ENCODE measurements around the gene RAPGEF4.

GRCh38 chr2:173049831-173050230 is 314.2 kb downstream of the RAPGEF4 start:
- no peak for TF ChIP-seq BRCA1 (IDR thresholded peaks at IDR 0.05; ENCODE audit: low read depth, low read length)
- TF ChIP-seq YY1 (IDR thresholded peaks at IDR 0.05; ENCODE audit: low read depth, low read length) = no peak
- TF ChIP-seq CHD2 (IDR thresholded peaks at IDR 0.05; ENCODE audit: low read length) = no peak
- TF ChIP-seq HDAC6 (IDR thresholded peaks at IDR 0.05; ENCODE audit: low read depth, low read length) = no peak
- TF ChIP-seq JUN (IDR thresholded peaks at IDR 0.05; ENCODE audit: low read depth, low read length) = no peak
- TF ChIP-seq EZH2 (IDR thresholded peaks at IDR 0.05; ENCODE audit: low read depth, low read length, severe bottlenecking) = no peak
- no peak for TF ChIP-seq CTCF (IDR thresholded peaks at IDR 0.05; ENCODE audit: control extremely low read depth in 1 of 3, insufficient read depth in 1 of 3, low read depth in 1 of 3, low read length in 3 of 3)
- no peak for TF ChIP-seq RXRA (IDR thresholded peaks at IDR 0.05; ENCODE audit: insufficient read depth, low read depth, low read length)
- no peak for TF ChIP-seq TCF12 (IDR thresholded peaks at IDR 0.05; ENCODE audit: low read depth, low read length)
- no peak for TF ChIP-seq ATF3 (IDR thresholded peaks at IDR 0.05; ENCODE audit: insufficient read depth, low read depth, low read length)

Data from H1 (cell line).